ENCODE data around the gene GLT1D1.

Gene GLT1D1

DNA sequence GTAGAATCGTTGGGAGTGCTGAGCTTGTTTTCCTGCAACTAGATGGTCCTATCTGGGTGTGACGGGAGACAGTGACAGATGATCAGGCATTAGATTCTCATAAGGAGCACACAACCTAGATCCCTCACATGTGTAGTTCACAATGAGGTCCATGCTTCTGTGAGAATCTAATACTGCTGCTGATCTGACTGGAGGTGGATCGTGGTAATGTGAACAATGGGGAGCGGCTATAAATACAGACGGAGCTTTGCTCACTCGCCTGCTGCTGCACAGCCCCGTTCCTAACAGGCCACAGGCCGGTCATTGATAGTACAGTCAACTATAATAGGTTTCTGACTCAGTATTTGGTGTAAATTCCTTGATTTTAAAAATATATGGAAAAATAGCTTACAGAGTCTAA, 138.8 kb downstream of the GLT1D1 start:
- in situ Hi-C loops (cut with HindIII; ENCODE audit: low sequenced_read_pairs) = no loop called here

DNA sequence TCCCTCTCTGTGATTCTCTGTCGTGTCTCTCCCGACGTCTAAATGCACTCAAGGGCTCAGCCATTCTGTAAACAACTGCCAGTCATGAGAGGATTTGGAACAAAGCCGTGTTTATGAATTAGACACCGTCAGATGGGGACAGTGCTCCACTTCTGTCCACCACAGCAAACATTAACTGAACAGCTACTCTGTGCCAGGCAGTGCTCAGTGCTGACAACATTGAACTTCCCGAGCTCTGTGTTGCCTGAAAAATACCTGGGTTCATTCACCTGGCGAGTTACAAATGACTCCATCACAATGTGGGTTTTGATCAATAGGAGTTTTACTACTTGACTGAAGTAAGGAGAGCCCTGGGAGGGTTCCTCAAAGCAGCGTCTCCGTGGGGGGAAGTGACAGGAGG, 139.3 kb downstream of the GLT1D1 start:
- in situ Hi-C loops (cut with HindIII; ENCODE audit: low sequenced_read_pairs) = no loop called here

DNA sequence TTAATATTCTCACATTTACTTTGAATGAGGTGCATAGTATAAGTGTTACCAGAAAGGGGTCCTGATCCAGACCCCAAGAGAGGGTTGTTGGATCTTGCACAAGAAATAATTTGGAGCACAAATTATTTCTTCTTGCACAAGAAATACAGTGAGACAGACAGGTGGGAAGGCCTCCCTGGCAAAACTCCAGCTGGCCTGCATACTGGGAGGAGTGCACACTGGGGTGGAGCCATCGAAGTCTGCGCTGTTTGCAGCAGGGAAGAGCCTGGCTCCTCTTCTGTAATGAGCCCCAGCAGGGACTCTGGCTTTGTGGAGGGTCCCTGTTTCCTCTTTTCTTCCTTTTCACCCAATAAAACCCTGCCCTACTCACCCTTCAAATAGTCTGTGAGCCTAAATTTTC, 141.6 kb downstream of the GLT1D1 start:
- in situ Hi-C loops (cut with HindIII; ENCODE audit: low sequenced_read_pairs) = no loop called here

DNA sequence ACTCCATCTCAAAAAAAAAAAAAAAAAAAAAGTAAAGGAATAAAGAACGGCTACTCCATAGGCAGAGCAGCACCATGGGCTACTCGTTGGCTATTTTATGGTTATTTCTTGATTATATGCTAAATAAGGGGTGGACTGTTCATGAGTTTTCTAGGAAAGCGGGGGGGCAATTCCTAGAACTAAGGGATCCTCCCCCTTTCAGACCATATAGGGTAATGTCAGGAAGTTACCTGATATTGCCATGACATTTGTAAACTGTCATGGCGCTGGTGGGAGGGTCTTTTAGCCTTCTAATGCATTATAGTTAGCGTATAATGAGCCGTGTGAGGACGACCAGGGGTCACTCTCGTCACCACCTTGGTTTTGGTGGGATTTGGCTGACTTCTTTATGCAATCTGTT, 142.3 kb downstream of the GLT1D1 start:
- in situ Hi-C loops (cut with HindIII; ENCODE audit: low sequenced_read_pairs) = no loop called here

- in situ Hi-C loops (cut with HindIII; ENCODE audit: low sequenced_read_pairs) = no loop called here
These were observed 148.5 kb downstream of the GLT1D1 start for GRCh38 chr12:129001826-129002225.

- in situ Hi-C loops (cut with HindIII; ENCODE audit: low sequenced_read_pairs) = no loop called here
These were observed 149.1 kb downstream of the GLT1D1 start for GRCh38 chr12:129002427-129002826.

- in situ Hi-C loops (cut with HindIII; ENCODE audit: low sequenced_read_pairs) = no loop called here
These were observed 152.1 kb downstream of the GLT1D1 start for GRCh38 chr12:129005416-129005815.

GRCh38 chr12:129005829-129006228, 152.6 kb downstream of the GLT1D1 start:
- in situ Hi-C loops (cut with HindIII; ENCODE audit: low sequenced_read_pairs) = no loop called here

DNA sequence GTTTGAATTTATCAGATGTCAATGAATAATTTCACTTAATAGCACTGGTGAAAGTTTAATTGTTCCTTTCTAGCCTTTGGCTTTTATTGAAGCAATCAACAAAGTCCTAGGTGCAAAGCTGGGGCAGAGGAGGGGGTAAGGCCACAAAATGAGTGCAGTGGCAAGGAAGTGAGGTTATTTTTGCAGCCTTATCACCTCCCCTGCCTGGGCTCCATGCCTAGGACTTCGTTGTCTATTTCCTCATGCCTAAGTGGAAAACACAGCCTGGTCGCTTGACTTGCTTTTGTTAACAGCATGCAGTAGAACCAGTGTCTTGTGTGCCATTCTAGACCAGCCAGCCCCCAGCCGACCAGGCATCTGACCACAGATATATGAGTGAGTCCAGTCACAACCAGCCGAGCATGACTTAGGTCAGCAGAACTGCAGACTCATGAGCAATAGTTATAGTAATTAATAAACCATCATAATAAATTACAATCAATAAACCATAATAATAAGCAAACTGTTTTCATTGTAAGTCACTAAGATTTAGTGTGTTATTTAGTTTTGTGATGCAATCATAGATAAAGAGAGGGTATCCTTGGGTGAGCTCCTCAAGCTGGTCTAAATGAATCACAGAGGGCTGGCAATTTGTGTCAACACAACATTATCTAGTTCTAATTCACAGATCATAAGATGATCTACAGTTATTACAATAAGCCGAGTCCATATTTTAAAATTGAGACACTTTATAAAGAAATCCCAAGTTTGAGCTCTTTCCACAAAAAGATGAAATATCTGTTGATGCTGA, 156.8 kb downstream of the GLT1D1 start:
- in situ Hi-C loops (cut with HindIII; ENCODE audit: low sequenced_read_pairs) = no loop called here

DNA sequence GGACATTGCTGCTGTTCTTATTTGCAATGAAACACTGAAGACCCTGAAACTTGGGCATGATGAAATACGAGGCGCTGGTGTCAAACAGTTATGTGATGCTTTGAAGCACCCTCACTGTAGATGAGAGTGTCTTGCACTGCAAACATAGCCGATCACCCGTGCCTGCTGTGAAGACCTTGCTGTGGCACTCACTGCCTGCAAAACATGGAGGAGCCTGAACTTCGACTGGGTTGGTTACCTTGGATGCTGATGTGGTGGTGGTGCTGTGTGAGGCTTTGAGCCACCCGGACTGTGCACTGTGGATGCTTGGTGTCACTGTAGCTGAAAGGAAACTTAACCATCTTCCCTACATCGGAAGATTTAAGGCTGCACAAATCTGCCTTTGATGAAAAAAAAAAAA, 162.9 kb downstream of the GLT1D1 start:
- in situ Hi-C loops (cut with HindIII; ENCODE audit: low sequenced_read_pairs) = no loop called here

- in situ Hi-C loops (cut with HindIII; ENCODE audit: low sequenced_read_pairs) = no loop called here
These were observed 171.8 kb downstream of the GLT1D1 start for GRCh38 chr12:129025055-129025454.

DNA sequence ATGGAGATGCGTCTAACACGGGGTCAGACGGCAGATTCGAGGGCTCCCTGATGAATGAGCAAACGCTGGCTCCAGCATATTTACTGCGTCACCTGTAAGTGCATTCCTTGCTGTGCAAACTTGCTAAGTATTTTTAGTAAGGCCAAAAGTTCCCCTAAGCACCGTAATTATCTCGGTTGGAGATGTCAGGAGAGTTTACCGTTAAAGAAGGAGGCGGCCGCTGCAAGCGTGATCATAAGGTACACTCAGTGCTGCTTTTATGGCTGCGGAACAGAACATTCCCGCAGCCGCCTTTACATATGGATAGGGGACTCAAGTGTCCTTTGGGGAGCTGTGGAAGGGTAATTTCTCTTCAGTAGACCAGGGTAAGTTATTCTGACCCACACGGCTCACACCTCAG, 175.6 kb downstream of the GLT1D1 start:
- in situ Hi-C loops (cut with HindIII; ENCODE audit: low sequenced_read_pairs) = no loop called here
